GM15510 (cell line): ENCODE data around the gene CEL.

Source experiments
- POLR2A ChIP-seq: IDR thresholded peaks from 3 replicates; pipeline ENCODE4 v1.6.1; 2011; ENCODE audit warnings: borderline replicate concordance; ENCODE audit not compliant: insufficient read length; ENCODE audit errors: extremely low read depth

The CEL gene

DNA sequence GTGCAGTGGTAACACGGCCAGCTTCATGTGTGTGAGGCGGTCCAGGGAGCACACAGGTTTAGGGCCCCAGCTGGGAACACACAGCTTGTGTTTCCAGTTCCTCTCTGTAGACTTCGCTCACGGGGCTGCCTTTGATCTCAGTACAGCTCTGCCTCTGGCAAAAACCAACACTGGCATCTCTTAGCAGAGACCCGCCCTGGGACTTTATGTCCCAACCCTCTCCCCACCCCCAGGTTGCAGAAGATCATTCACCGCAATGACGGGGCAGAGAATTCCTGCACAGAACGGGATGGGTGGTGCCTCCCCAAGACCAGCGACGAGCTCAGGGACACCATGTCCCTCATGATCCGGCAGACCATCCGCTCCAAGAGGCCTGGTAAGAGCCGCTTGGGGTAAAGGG lies 5.2 kb upstream of the CEL start:
- TF ChIP-seq POLR2A: no peak

DNA sequence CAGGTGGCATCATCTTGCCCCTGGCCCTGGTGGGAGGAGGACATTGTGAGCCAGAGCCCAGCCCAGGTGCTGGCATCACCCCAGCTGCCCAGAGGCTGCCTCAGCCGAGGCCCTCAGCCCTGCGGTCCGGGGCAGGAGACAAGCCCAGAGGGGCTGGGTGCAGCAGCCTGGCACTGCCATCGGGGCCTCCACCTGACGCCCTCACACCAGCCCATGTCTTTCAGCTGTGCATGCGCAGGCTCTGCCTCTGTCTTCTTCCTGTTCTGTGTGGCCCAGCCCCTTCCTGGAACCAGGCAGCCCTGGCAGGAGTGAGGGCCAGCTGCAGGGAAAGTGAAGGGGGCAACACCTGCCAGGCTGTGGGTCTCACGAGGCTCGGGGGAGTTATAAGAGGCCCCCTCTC lies 4.8 kb upstream of the CEL start:
- TF ChIP-seq POLR2A: no peak

DNA sequence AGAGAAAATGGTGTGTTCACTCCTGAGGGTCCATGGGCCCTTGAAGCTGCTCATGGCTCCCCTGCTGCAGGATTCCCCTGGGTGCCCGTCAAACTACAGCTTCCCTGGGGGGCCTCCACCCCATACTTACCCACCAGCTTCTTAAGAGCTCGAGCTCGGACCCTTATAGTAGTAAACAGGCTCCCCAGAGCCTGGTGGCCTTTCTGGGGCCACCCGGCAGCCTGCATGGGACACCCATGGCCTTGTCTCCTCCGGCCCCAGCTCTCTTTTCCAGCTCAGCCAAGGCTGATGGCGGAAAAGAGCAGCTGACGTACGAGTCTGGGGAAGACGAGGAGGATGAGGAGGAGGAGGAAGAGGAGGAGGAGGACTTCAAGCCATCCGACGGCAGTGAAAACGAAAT lies 4.2 kb upstream of the CEL start:
- TF ChIP-seq POLR2A: no peak

DNA sequence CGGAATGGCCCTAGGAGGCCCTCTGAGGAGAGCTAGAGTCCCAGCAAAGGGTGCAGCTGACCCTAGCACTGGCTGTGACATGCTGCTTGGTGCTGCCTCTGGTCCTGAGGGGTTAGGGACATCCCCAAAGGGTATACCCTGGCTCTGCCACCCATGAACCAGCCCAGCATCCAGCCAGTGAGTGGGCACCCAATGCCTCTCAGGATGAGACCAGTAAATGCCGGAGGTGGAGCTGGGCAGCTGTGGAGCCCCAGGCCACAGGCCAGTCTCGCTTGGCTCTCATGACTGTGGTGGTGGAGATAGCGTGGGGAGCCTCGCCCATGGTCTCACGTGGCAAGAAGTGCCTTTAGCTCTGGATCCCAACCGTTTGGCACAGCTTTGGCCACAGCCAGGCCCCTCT lies 3.7 kb upstream of the CEL start:
- no peak for TF ChIP-seq POLR2A

DNA sequence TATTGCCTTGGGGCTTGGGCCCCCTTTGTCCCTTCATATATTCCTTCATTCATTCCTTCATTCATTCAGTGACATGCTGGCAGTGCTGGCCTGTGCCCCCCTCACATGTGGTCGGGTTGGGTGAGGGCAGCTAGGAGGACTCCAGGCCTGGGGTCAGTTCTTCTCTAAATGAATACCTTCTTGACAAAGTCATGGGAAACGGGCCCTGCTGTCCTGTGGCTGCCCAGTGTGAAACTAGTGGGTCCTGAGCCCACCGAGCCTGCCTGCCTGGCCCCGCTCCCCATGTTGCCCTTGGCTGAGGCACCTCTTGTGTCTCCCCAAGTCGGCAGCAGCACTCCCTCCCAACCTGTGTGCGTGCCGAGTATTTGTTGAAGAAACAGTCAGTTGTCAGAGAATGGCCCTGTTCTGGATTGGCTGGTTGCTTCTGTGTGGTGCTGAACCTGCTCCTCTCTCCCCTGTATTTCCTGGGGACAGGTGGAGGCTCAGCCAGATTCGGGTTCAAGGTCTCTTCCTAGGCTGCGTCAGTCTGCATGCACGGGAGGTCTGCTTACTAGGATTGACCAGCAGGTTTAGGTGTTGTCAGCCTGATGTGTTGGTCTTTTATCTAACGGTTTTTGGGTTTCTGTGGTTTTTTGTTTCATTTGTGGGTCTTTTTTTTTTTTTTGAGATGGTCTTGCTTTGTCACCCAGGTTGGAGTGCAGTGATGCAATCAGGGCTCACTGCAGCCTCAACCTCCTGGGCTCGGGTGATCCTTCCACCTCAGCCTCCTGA lies 3.0 kb upstream of the CEL start:
- no peak for TF ChIP-seq POLR2A

DNA sequence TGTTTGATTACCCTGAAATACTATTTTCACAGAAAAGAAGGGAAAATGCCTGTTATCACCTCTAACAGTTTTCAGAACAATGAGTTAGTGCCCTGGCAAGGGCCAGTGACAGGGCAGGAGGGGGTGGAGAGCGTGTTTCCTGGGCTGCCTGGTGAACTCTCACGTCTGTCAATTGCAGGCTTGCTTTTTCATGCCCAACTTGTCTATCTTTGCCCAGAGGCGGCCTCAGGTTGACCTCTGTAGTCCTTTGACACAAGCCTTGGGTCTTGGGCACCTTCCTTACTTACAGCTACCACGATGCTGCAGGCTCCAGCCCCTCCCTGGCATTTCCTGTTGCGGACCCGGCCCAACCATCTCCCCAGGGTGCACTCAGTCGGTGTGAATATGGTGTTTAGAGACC lies 2.2 kb upstream of the CEL start:
- no peak for TF ChIP-seq POLR2A

DNA sequence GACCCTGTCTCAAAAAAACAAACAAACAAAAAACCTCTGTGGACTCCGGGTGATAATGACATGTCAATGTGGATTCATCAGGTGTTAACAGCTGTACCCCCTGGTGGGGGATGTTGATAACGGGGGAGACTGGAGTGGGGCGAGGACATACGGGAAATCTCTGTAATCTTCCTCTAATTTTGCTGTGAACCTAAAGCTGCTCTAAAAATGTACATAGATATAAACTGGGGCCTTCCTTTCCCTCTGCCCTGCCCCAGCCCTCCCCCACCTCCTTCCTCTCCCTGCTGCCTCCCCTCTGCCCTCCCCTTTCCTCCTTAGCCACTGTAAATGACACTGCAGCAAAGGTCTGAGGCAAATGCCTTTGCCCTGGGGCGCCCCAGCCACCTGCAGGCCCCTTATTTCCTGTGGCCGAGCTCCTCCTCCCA lies 1.4 kb upstream of the CEL start:
- no peak for TF ChIP-seq POLR2A

DNA sequence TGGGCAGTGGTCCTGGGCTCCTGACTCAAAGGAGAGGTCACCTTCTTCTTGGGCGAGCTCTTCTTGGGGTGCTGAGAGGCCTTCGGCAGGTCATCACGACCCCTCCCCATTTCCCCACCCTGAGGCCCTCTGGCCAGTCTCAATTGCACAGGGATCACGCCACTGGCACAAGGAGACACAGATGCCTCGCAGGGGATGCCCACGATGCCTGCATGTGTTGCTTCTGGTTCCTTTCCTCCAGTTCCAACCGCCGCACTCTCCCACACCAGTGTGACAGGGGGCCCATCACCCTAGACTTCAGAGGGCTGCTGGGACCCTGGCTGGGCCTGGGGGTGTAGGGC lies 1.3 kb downstream of the CEL start:
- no peak for TF ChIP-seq POLR2A

DNA sequence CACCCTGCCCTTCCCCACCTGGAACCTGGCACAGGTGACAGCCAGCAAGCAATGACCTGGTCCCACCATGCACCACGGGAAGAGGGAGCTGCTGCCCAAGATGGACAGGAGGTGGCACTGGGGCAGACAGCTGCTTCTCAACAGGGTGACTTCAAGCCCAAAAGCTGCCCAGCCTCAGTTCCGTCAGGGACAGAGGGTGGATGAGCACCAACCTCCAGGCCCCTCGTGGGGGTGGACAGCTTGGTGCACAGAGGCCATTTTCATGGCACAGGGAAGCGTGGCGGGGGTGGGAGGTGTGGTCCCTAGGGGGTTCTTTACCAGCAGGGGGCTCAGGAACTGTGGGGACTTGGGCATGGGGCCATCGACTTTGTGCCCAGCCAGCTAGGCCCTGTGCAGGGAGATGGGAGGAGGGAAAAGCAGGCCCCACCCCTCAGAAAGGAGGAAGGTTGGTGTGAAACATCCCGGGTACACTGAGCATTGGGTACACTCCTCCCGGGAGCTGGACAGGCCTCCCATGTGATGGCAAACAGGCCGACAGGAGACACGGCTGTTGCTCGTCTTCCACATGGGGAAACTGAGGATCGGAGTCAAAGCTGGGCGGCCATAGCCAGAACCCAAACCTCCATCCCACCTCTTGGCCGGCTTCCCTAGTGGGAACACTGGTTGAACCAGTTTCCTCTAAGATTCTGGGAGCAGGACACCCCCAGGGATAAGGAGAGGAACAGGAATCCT lies 1.9 kb downstream of the CEL start:
- TF ChIP-seq POLR2A: no peak

DNA sequence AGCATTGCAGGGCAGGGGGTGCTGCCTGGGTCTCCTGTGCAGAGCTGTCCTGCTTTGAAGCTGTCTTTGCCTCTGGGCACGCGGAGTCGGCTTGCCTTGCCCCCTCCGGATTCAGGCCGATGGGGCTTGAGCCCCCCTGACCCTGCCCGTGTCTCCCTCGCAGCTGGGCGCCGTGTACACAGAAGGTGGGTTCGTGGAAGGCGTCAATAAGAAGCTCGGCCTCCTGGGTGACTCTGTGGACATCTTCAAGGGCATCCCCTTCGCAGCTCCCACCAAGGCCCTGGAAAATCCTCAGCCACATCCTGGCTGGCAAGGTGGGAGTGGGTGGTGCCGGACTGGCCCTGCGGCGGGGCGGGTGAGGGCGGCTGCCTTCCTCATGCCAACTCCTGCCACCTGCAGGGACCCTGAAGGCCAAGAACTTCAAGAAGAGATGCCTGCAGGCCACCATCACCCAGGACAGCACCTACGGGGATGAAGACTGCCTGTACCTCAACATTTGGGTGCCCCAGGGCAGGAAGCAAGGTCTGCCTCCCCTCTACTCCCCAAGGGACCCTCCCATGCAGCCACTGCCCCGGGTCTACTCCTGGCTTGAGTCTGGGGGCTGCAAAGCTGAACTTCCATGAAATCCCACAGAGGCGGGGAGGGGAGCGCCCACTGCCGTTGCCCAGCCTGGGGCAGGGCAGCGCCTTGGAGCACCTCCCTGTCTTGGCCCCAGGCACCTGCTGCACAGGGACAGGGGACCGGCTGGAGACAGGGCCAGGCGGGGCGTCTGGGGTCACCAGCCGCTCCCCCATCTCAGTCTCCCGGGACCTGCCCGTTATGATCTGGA lies 2.7 kb downstream of the CEL start:
- no peak for TF ChIP-seq POLR2A

DNA sequence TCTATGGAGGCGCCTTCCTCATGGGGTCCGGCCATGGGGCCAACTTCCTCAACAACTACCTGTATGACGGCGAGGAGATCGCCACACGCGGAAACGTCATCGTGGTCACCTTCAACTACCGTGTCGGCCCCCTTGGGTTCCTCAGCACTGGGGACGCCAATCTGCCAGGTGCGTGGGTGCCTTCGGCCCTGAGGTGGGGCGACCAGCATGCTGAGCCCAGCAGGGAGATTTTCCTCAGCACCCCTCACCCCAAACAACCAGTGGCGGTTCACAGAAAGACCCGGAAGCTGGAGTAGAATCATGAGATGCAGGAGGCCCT lies 3.2 kb downstream of the CEL start:
- TF ChIP-seq POLR2A: no peak

DNA sequence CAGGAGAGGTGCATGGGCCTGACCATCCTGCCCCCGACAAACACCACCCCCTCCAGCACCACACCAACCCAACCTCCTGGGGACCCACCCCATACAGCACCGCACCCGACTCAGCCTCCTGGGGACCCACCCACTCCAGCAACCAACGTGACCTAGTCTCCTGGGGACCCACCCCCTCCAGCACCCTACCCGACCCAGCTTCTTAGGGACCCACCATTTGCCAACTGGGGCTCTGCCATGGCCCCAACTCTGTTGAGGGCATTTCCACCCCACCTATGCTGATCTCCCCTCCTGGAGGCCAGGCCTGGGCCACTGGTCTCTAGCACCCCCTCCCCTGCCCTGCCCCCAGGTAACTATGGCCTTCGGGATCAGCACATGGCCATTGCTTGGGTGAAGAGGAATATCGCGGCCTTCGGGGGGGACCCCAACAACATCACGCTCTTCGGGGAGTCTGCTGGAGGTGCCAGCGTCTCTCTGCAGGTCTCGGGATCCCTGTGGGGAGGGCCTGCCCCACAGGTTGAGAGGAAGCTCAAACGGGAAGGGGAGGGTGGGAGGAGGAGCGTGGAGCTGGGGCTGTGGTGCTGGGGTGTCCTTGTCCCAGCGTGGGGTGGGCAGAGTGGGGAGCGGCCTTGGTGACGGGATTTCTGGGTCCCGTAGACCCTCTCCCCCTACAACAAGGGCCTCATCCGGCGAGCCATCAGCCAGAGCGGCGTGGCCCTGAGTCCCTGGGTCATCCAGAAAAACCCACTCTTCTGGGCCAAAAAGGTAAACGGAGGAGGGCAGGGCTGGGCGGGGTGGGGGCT lies 4.6 kb downstream of the CEL start:
- TF ChIP-seq POLR2A: no peak

DNA sequence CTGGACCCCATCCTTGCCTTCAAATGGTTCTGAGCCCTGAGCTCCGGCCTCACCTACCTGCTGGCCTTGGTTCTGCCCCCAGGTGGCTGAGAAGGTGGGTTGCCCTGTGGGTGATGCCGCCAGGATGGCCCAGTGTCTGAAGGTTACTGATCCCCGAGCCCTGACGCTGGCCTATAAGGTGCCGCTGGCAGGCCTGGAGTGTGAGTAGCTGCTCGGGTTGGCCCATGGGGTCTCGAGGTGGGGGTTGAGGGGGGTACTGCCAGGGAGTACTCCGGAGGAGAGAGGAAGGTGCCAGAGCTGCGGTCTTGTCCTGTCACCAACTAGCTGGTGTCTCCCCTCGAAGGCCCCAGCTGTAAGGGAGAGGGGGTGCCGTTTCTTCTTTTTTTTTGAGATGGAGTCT lies 5.2 kb downstream of the CEL start:
- no peak for TF ChIP-seq POLR2A

DNA sequence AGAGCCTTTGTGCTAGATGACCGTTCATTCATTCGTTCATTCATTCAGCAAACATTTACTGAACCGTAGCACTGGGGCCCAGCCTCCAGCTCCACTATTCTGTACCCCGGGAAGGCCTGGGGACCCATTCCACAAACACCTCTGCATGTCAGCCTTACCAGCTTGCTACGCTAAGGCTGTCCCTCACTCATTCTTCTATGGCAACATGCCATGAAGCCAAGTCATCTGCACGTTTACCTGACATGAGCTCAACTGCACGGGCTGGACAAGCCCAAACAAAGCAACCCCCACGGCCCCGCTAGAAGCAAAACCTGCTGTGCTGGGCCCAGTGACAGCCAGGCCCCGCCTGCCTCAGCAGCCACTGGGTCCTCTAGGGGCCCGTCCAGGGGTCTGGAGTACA lies 6.0 kb downstream of the CEL start:
- TF ChIP-seq POLR2A: no peak
